ENCODE data around the gene CYP27A1.

DNA sequence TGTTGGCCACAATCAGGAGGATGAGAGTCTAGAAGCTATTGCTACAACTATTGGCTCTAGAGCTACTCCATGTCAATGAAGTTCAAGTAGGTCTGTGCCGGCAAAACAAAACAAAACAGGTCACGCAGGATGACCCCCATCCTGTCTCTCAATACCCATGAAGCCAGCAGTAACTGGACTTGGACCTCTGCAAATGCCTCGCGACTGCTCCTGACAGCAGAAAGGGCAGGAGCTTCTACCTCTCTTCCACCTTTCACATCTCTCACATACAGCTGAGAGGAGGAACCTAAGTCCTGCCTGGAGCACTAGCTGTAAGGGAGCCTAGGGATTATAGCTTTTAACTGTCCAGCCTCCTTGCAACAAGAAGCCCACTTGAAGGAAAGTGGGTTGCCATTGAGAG is 33.7 kb downstream of the CYP27A1 start:
- TF ChIP-seq SP1 (IDR thresholded peaks at IDR 0.05): no peak
- no peak for TF ChIP-seq FOXA1 (IDR thresholded peaks at IDR 0.05)
- TF ChIP-seq SUZ12 (IDR thresholded peaks at IDR 0.05): no peak
- no peak for TF ChIP-seq FOXM1 (IDR thresholded peaks at IDR 0.05; ENCODE audit: borderline replicate concordance)
- no peak for TF ChIP-seq ELF4 (IDR thresholded peaks at IDR 0.05)
- TF ChIP-seq, protein P1, sequence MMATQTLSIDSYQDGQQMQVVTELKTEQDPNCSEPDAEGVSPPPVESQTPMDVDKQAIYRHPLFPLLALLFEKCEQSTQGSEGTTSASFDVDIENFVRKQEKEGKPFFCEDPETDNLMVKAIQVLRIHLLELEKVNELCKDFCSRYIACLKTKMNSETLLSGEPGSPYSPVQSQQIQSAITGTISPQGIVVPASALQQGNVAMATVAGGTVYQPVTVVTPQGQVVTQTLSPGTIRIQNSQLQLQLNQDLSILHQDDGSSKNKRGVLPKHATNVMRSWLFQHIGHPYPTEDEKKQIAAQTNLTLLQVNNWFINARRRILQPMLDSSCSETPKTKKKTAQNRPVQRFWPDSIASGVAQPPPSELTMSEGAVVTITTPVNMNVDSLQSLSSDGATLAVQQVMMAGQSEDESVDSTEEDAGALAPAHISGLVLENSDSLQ (IDR thresholded peaks at IDR 0.05): no peak
- no peak for TF ChIP-seq FOXK2 (IDR thresholded peaks at IDR 0.05)
- no peak for TF ChIP-seq BHLHE40 (IDR thresholded peaks at IDR 0.05; ENCODE audit: borderline replicate concordance)
- TF ChIP-seq ARNT (IDR thresholded peaks at IDR 0.05): no peak
- no peak for TF ChIP-seq LEF1 (IDR thresholded peaks at IDR 0.05; ENCODE audit: borderline replicate concordance)
- TF ChIP-seq ZNF384 (IDR thresholded peaks at IDR 0.05): no peak
- no peak for TF ChIP-seq NFRKB (IDR thresholded peaks at IDR 0.05)
- TF ChIP-seq HDGF (IDR thresholded peaks at IDR 0.05; ENCODE audit: borderline replicate concordance): no peak
- no peak for TF ChIP-seq TARDBP (IDR thresholded peaks at IDR 0.05)

All from HEK293T (cell line).